ENCODE results near the gene UBASH3B.

Gene UBASH3B

GRCh38 chr11:122789907-122790306 lies 134.4 kb downstream of the UBASH3B start:
- H3K27me3 ChIP-seq (ENCODE audit: control insufficient read depth in 1 of 2, insufficient read depth in 2 of 2, low read length in 2 of 2): no peaks in the 10 kb centered on the region
- H3K4me1 ChIP-seq (ENCODE audit: control insufficient read depth in 1 of 2, insufficient read depth in 2 of 2, low read length in 2 of 2): peaks cover 3 to 4% of the 10 kb centered on the region in 2 donors
- no peaks in the 10 kb centered on the region for H3K9me3 ChIP-seq (ENCODE audit: control insufficient read depth in 1 of 2, low read length in 2 of 2)
- H3K9ac ChIP-seq (ENCODE audit: low read depth in 1 of 2, low read length in 2 of 2): no peak overlapping the region
- H3K27ac ChIP-seq (ENCODE audit: low read depth, low read length): no peak overlapping the region
- H3K4me3 ChIP-seq (ENCODE audit: low read depth in 1 of 2, low read length in 2 of 2): no peak overlapping the region
- peaks cover 0 to 9% of the 10 kb centered on the region in 2 donors for H3K36me3 ChIP-seq (ENCODE audit: control insufficient read depth in 1 of 2, insufficient read depth in 2 of 2, low read length in 2 of 2)

- H3K27ac ChIP-seq (ENCODE audit: low read depth, low read length): no peak overlapping the region
- no peak overlapping the region for H3K9ac ChIP-seq (ENCODE audit: low read depth in 1 of 2, low read length in 2 of 2)
- no peaks in the 10 kb centered on the region for H3K27me3 ChIP-seq (ENCODE audit: control insufficient read depth in 1 of 2, insufficient read depth in 2 of 2, low read length in 2 of 2)
- peaks cover 0 to 9% of the 10 kb centered on the region in 2 donors for H3K36me3 ChIP-seq (ENCODE audit: control insufficient read depth in 1 of 2, insufficient read depth in 2 of 2, low read length in 2 of 2)
- no peak overlapping the region for H3K4me3 ChIP-seq (ENCODE audit: low read depth in 1 of 2, low read length in 2 of 2)
- no peaks in the 10 kb centered on the region for H3K9me3 ChIP-seq (ENCODE audit: control insufficient read depth in 1 of 2, low read length in 2 of 2)
- H3K4me1 ChIP-seq (ENCODE audit: control insufficient read depth in 1 of 2, insufficient read depth in 2 of 2, low read length in 2 of 2): no peaks in the 10 kb centered on the region
Measured at GRCh38 chr11:122791411-122791810, 135.9 kb downstream of the UBASH3B start.

DNA sequence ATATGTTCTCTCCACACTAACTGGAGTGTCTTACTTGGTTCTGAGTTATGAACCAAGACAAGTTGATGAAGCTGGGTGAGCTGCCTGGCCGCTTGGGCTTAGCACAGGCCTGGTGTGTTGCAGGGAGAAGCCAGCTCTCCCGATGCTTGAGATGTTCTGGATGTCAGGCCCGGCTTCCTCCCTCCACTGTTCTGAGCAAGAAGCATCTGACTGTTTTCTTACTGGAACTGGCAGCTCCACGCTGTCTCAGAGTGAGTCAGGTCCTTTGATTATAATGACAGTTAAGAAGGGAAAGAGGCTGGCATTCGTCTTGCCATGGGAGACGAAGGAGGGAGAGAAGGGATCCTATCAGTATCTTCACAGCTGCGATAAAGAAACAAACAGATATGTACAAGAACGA lies 136.3 kb downstream of the UBASH3B start:
- Histone ChIP-seq H3K4me3 (ENCODE audit: low read depth in 1 of 2, low read length in 2 of 2) (no peak overlapping the region), H3K4me1 (ENCODE audit: control insufficient read depth in 1 of 2, insufficient read depth in 2 of 2, low read length in 2 of 2) (no peaks in the 10 kb centered on the region), H3K9ac (ENCODE audit: low read depth in 1 of 2, low read length in 2 of 2) (no peak overlapping the region), H3K27ac (ENCODE audit: low read depth, low read length) (no peak overlapping the region), H3K36me3 (ENCODE audit: control insufficient read depth in 1 of 2, insufficient read depth in 2 of 2, low read length in 2 of 2) (peaks cover 0 to 9% of the 10 kb centered on the region in 2 donors), H3K9me3 (ENCODE audit: control insufficient read depth in 1 of 2, low read length in 2 of 2) (no peaks in the 10 kb centered on the region), H3K27me3 (ENCODE audit: control insufficient read depth in 1 of 2, insufficient read depth in 2 of 2, low read length in 2 of 2) (no peaks in the 10 kb centered on the region)

GRCh38 chr11:122793515-122793914 lies 138.0 kb downstream of the UBASH3B start:
- Histone ChIP-seq H3K27me3 (ENCODE audit: control insufficient read depth in 1 of 2, insufficient read depth in 2 of 2, low read length in 2 of 2) (no peaks in the 10 kb centered on the region), H3K27ac (ENCODE audit: low read depth, low read length) (no peak overlapping the region), H3K9ac (ENCODE audit: low read depth in 1 of 2, low read length in 2 of 2) (no peak overlapping the region), H3K4me3 (ENCODE audit: low read depth in 1 of 2, low read length in 2 of 2) (no peak overlapping the region), H3K4me1 (ENCODE audit: control insufficient read depth in 1 of 2, insufficient read depth in 2 of 2, low read length in 2 of 2) (no peaks in the 10 kb centered on the region), H3K36me3 (ENCODE audit: control insufficient read depth in 1 of 2, insufficient read depth in 2 of 2, low read length in 2 of 2) (peaks cover 0 to 13% of the 10 kb centered on the region in 2 donors), H3K9me3 (ENCODE audit: control insufficient read depth in 1 of 2, low read length in 2 of 2) (no peaks in the 10 kb centered on the region)

DNA sequence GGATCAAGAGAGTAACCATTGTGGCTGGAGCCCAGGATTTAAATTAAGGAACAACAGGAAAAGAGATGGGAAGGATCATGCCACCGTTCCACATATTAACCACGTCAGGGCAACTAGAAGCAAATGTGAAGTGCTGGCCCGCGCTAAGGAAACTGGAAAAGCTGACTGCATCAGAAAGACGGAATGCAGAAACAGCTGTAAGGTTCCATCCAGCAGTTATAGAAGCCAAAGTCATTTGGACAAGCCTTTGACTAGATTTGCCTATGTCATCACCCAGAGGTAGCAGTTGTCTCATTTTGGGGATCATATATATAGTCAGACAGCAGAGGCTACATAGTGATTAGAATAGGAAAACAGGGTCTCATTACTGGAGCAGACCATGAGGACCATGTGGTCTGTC lies 139.8 kb downstream of the UBASH3B start:
- no peaks in the 10 kb centered on the region for H3K27me3 ChIP-seq (ENCODE audit: control insufficient read depth in 1 of 2, insufficient read depth in 2 of 2, low read length in 2 of 2)
- no peaks in the 10 kb centered on the region for H3K9me3 ChIP-seq (ENCODE audit: control insufficient read depth in 1 of 2, low read length in 2 of 2)
- peaks cover 0 to 8% of the 10 kb centered on the region in 2 donors for H3K36me3 ChIP-seq (ENCODE audit: control insufficient read depth in 1 of 2, insufficient read depth in 2 of 2, low read length in 2 of 2)
- H3K9ac ChIP-seq (ENCODE audit: low read depth in 1 of 2, low read length in 2 of 2): no peak overlapping the region
- H3K4me3 ChIP-seq (ENCODE audit: low read depth in 1 of 2, low read length in 2 of 2): no peak overlapping the region
- H3K4me1 ChIP-seq (ENCODE audit: control insufficient read depth in 1 of 2, insufficient read depth in 2 of 2, low read length in 2 of 2): no peaks in the 10 kb centered on the region
- H3K27ac ChIP-seq (ENCODE audit: low read depth, low read length): no peak overlapping the region

DNA sequence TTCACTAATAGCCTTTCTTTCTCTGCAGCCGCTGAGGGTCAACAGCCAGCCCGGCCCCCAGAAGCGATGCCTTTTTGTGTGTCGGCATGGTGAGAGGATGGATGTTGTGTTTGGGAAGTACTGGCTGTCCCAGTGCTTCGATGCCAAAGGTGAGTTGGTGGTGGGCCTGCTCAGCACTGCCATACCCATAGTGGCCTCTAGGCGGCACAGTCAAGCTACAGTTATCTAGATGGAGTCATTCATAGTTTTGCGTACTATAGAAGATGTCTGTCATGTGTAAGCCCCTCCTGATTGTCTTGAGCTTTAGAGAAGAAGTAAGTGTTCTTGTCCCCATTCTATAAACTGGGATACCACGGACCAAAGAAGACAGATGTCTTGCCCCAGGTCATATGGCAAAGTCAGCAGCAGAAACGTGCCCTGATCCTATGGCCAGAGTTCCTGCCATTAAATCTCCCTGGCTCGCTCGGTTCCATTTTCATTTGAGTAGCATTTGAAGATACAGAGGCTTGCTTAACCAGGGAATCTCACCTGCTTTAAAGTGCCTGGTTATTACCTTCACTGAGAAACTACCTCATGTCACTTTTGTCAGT lies 140.7 kb downstream of the UBASH3B start:
- H3K4me1 ChIP-seq (ENCODE audit: control insufficient read depth in 1 of 2, insufficient read depth in 2 of 2, low read length in 2 of 2): no peaks in the 10 kb centered on the region
- H3K9me3 ChIP-seq (ENCODE audit: control insufficient read depth in 1 of 2, low read length in 2 of 2): no peaks in the 10 kb centered on the region
- no peaks in the 10 kb centered on the region for H3K27me3 ChIP-seq (ENCODE audit: control insufficient read depth in 1 of 2, insufficient read depth in 2 of 2, low read length in 2 of 2)
- no peak overlapping the region for H3K9ac ChIP-seq (ENCODE audit: low read depth in 1 of 2, low read length in 2 of 2)
- peaks cover 0 to 9% of the 10 kb centered on the region in 2 donors for H3K36me3 ChIP-seq (ENCODE audit: control insufficient read depth in 1 of 2, insufficient read depth in 2 of 2, low read length in 2 of 2)
- no peak overlapping the region for H3K27ac ChIP-seq (ENCODE audit: low read depth, low read length)
- H3K4me3 ChIP-seq (ENCODE audit: low read depth in 1 of 2, low read length in 2 of 2): no peak overlapping the region

- H3K27me3 ChIP-seq (ENCODE audit: control insufficient read depth in 1 of 2, insufficient read depth in 2 of 2, low read length in 2 of 2): no peaks in the 10 kb centered on the region
- H3K4me3 ChIP-seq (ENCODE audit: low read depth in 1 of 2, low read length in 2 of 2): no peak overlapping the region
- no peak overlapping the region for H3K9ac ChIP-seq (ENCODE audit: low read depth in 1 of 2, low read length in 2 of 2)
- no peaks in the 10 kb centered on the region for H3K9me3 ChIP-seq (ENCODE audit: control insufficient read depth in 1 of 2, low read length in 2 of 2)
- peaks cover 0 to 12% of the 10 kb centered on the region in 2 donors for H3K36me3 ChIP-seq (ENCODE audit: control insufficient read depth in 1 of 2, insufficient read depth in 2 of 2, low read length in 2 of 2)
- no peaks in the 10 kb centered on the region for H3K4me1 ChIP-seq (ENCODE audit: control insufficient read depth in 1 of 2, insufficient read depth in 2 of 2, low read length in 2 of 2)
- H3K27ac ChIP-seq (ENCODE audit: low read depth, low read length): no peak overlapping the region
Measured at GRCh38 chr11:122797651-122798050, 142.1 kb downstream of the UBASH3B start.

- Histone ChIP-seq H3K4me3 (ENCODE audit: low read depth in 1 of 2, low read length in 2 of 2) (no peak overlapping the region), H3K27ac (ENCODE audit: low read depth, low read length) (no peak overlapping the region), H3K36me3 (ENCODE audit: control insufficient read depth in 1 of 2, insufficient read depth in 2 of 2, low read length in 2 of 2) (peaks cover under 1 to 11% of the 10 kb centered on the region in 2 donors), H3K9ac (ENCODE audit: low read depth in 1 of 2, low read length in 2 of 2) (no peak overlapping the region), H3K9me3 (ENCODE audit: control insufficient read depth in 1 of 2, low read length in 2 of 2) (no peaks in the 10 kb centered on the region), H3K27me3 (ENCODE audit: control insufficient read depth in 1 of 2, insufficient read depth in 2 of 2, low read length in 2 of 2) (no peaks in the 10 kb centered on the region), H3K4me1 (ENCODE audit: control insufficient read depth in 1 of 2, insufficient read depth in 2 of 2, low read length in 2 of 2) (no peaks in the 10 kb centered on the region)
Measured at GRCh38 chr11:122799406-122800105, 144.0 kb downstream of the UBASH3B start.

DNA sequence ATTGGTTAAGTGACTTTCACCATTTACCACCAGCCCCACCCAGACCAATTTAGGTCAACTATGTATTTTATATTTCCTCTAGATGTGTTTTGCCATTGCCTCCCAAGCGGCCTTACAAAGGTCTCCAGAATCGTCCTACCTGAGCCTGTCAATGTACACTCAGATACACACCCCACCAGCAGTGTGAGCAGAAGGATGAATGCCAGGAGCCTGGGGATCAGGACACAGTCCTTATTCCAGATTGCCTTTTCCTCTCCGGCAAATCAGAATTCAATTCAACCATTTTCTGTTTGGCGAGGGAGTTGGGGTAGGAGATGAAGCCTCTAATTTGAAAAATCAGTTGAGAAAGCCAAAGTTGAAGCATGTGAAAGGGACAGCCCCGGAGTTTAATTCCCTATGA lies 147.4 kb downstream of the UBASH3B start:
- peaks cover 2 to 4% of the 10 kb centered on the region in 2 donors for H3K36me3 ChIP-seq (ENCODE audit: control insufficient read depth in 1 of 2, insufficient read depth in 2 of 2, low read length in 2 of 2)
- no peak overlapping the region for H3K27ac ChIP-seq (ENCODE audit: low read depth, low read length)
- H3K27me3 ChIP-seq (ENCODE audit: control insufficient read depth in 1 of 2, insufficient read depth in 2 of 2, low read length in 2 of 2): no peaks in the 10 kb centered on the region
- peaks cover under 1 to 2% of the 10 kb centered on the region in 2 donors for H3K4me1 ChIP-seq (ENCODE audit: control insufficient read depth in 1 of 2, insufficient read depth in 2 of 2, low read length in 2 of 2)
- H3K9ac ChIP-seq (ENCODE audit: low read depth in 1 of 2, low read length in 2 of 2): no peak overlapping the region
- no peaks in the 10 kb centered on the region for H3K9me3 ChIP-seq (ENCODE audit: control insufficient read depth in 1 of 2, low read length in 2 of 2)
- H3K4me3 ChIP-seq (ENCODE audit: low read depth in 1 of 2, low read length in 2 of 2): no peak overlapping the region

DNA sequence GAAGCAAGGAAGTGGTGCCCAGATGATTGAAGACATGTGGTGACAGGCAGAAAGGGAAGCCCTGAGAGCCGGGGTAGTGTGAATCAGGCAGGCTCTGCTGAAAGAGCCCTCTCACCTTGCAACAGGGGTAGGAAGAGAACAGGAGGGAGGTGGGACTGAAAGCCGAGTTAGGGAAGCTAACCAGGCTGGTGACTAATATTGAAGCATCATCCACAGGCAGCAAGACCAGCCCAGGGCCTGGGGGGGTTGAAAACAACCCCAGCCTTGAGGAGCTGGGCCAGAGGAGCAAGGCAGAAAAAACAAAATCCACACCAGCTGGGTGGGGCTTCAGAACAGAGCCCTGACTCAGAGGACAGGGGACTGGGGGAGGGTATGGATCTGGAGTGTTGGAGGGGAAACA lies 147.8 kb downstream of the UBASH3B start:
- H3K9me3 ChIP-seq (ENCODE audit: control insufficient read depth in 1 of 2, low read length in 2 of 2): no peaks in the 10 kb centered on the region
- no peak overlapping the region for H3K4me3 ChIP-seq (ENCODE audit: low read depth in 1 of 2, low read length in 2 of 2)
- H3K4me1 ChIP-seq (ENCODE audit: control insufficient read depth in 1 of 2, insufficient read depth in 2 of 2, low read length in 2 of 2): peaks cover 4 to 6% of the 10 kb centered on the region in 2 donors
- no peak overlapping the region for H3K9ac ChIP-seq (ENCODE audit: low read depth in 1 of 2, low read length in 2 of 2)
- no peaks in the 10 kb centered on the region for H3K27me3 ChIP-seq (ENCODE audit: control insufficient read depth in 1 of 2, insufficient read depth in 2 of 2, low read length in 2 of 2)
- H3K36me3 ChIP-seq (ENCODE audit: control insufficient read depth in 1 of 2, insufficient read depth in 2 of 2, low read length in 2 of 2): peaks cover 2 to 4% of the 10 kb centered on the region in 2 donors
- no peak overlapping the region for H3K27ac ChIP-seq (ENCODE audit: low read depth, low read length)
